Mucosa of stomach (tissue), 1 donor: ENCODE data around the gene ILKAP.

Source experiments
- H3K27me3 ChIP-seq: one replicate; pipeline ENCODE4 v1.7.0; 2013; ENCODE audit warnings: mild to moderate bottlenecking, low read length; ENCODE audit not compliant: control insufficient read depth, insufficient read depth
- H3K36me3 ChIP-seq: one replicate; pipeline ENCODE4 v1.7.0; 2013; ENCODE audit warnings: low read length; ENCODE audit not compliant: control insufficient read depth, insufficient read depth
- H3K4me1 ChIP-seq: one replicate; pipeline ENCODE4 v1.7.0; 2013; ENCODE audit warnings: mild to moderate bottlenecking, low read length; ENCODE audit not compliant: control insufficient read depth, insufficient read depth
- H3K4me3 ChIP-seq: one replicate; pipeline ENCODE4 v1.7.0; 2013; ENCODE audit warnings: low read length
- H3K9ac ChIP-seq: one replicate; pipeline ENCODE4 v1.7.0; 2013; ENCODE audit warnings: mild to moderate bottlenecking, low read length, moderate library complexity
- H3K9me3 ChIP-seq: one replicate; pipeline ENCODE4 v1.7.0; 2013; ENCODE audit warnings: mild to moderate bottlenecking, low read length, moderate library complexity; ENCODE audit not compliant: control insufficient read depth
- donor health status: Pancreatic carcinoma.

ILKAP gene

GRCh38 chr2:238123991-238124470 lies 79.5 kb downstream of the ILKAP start:
- no peaks in the 10 kb centered on the region for H3K9me3 ChIP-seq
- peaks cover 5% of the 10 kb centered on the region for H3K27me3 ChIP-seq
- H3K4me1 ChIP-seq, result peaks cover 6% of the 10 kb centered on the region
- H3K9ac ChIP-seq, result no peak overlapping the region
- H3K4me3 ChIP-seq, result no peak overlapping the region
- H3K36me3 ChIP-seq, result no peaks in the 10 kb centered on the region

GRCh38 chr2:238123218-238123971 lies 80.1 kb downstream of the ILKAP start:
- Histone ChIP-seq H3K9ac (no peak overlapping the region), H3K4me1 (peaks cover 6% of the 10 kb centered on the region), H3K4me3 (no peak overlapping the region), H3K36me3 (no peaks in the 10 kb centered on the region), H3K9me3 (no peaks in the 10 kb centered on the region), H3K27me3 (peaks cover 5% of the 10 kb centered on the region)

DNA sequence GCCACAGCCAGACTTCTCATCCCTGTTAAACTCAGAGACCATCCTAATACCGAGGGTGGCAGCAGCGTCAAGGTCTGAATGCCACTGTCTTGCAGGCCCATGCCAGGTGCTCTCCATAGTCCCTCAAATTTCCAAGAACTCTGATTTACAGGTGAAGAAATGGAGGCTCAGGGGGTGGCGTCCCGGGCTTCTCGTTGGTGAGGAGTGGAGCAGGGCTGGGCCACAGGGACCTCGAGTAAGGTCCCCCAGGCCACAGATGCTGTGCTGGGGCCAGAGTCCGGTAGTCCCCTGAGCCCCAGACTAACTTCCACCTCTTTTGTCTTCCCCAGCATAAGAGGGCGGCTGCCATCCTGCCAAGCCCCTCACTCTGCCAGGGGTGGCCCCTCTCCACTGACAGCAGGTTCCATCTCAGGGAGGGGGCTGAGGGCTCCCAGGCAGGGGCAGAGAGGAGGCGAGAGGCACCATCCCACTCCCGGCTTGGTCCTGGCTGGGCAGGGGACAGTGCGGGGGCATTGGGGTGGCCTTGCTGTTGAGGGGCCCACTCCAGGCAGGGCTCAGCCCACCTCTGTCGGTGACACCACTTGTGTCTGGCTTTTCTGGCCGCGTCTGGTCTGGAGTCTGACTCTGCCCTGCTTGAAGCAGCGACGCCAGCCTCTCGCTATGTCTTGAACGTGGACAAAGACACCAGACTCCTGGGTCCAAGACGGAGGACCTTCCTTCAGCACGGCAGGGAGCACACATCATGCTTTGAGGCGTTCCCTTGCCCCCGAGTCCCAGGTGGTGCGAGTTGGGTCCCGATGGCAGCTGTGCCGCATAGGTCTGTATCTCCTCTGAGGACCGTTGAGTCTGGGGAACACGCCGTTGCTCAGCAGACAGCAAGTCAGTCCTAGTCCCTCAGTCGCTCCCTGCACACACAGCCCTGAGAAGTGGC lies 80.9 kb downstream of the ILKAP start:
- H3K4me1 ChIP-seq, result peaks cover 6% of the 10 kb centered on the region
- peaks cover 5% of the 10 kb centered on the region for H3K27me3 ChIP-seq
- H3K36me3 ChIP-seq, result no peaks in the 10 kb centered on the region
- no peaks in the 10 kb centered on the region for H3K9me3 ChIP-seq
- no peak overlapping the region for H3K4me3 ChIP-seq
- H3K9ac ChIP-seq, result no peak overlapping the region

DNA sequence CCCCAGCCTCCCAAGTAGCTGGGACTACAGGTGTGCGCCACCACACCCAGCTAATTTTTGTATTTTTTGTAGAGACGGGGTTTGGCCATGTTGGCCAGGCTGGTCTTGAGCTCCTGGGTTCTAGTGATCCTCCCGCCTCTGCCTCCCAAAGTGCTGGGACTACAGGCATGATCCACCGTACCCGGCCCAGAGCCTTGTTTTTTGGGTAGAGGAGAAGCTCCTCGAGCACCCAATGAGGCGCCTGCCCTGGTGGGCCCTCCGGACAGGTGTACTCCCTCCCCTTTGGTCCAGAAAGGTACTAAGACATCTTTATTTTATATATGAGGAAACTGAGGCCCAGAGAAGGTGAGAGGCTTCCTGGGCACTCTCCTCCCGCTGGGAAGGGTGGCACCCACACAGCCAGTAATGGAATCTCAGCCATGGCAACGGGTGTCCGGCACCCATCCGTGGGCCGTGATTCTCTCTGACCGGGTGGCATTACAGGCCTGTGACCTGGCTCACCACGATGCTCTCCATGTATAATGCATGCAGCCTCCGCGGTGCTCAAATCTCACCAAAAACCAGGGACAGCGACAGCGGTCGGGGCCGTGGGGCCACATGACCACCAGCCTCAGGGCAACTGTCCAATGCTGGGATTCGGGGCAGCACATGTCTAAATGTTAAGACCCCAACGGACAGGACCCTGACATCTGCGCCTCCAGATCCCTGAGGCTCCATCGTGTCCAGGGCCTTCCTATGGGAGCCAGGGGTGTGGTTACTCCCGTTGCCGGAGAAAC lies 81.8 kb downstream of the ILKAP start:
- no peaks in the 10 kb centered on the region for H3K4me1 ChIP-seq
- no peaks in the 10 kb centered on the region for H3K36me3 ChIP-seq
- peaks cover 5% of the 10 kb centered on the region for H3K27me3 ChIP-seq
- no peaks in the 10 kb centered on the region for H3K9me3 ChIP-seq
- no peak overlapping the region for H3K9ac ChIP-seq
- H3K4me3 ChIP-seq, result no peak overlapping the region

GRCh38 chr2:238120463-238121298 lies 82.8 kb downstream of the ILKAP start:
- Histone ChIP-seq H3K36me3 (no peaks in the 10 kb centered on the region), H3K4me1 (no peaks in the 10 kb centered on the region), H3K9me3 (no peaks in the 10 kb centered on the region), H3K27me3 (peaks cover 5% of the 10 kb centered on the region), H3K9ac (no peak overlapping the region), H3K4me3 (no peak overlapping the region)
